ENCODE data around the gene GPA33.

GPA33 gene

GRCh38 chr1:167081594-167082156 lies 8.5 kb downstream of the GPA33 start:
- Histone ChIP-seq H3K36me3 (ENCODE audit: control insufficient read depth in 2 of 2, insufficient read depth in 1 of 2, low read length in 2 of 2) (no peaks in the 10 kb centered on the region), H3K9me3 (ENCODE audit: control insufficient read depth, insufficient read depth, low read depth, low read length) (no peaks in the 10 kb centered on the region), H3K4me3 (ENCODE audit: low read depth, low read length) (no peak overlapping the region), H3K27ac (ENCODE audit: extremely low read depth, low read depth, low read length) (no peak overlapping the region), H3K4me1 (ENCODE audit: control insufficient read depth, insufficient read depth, low read length) (no peaks in the 10 kb centered on the region)
- TF ChIP-seq ZNF76 (tag by site-specific recombination; IDR thresholded peaks at IDR 0.05; ENCODE audit: borderline replicate concordance, low read depth) (no peak), ZNF37A (tag by site-specific recombination; IDR thresholded peaks at IDR 0.05) (no peak)
- POLR2A ChIA-PET = no interaction called here
- CTCF ChIA-PET = interaction anchor here (0.6 to 1.4 kb wide), 2 partner anchors 13 to 22 kb away, joined by 3 to 5 read pairs; no protein-coding TSS in a partner anchor

GRCh38 chr1:167077868-167078210 lies 12.3 kb downstream of the GPA33 start:
- POLR2A ChIA-PET = no interaction called here
- CTCF ChIA-PET = interaction anchor here (0.7 kb wide), 1 partner anchor 15 kb away, joined by 6 read pairs; no protein-coding TSS in a partner anchor

GRCh38 chr1:167077128-167077867 lies 12.9 kb downstream of the GPA33 start:
- H3K36me3 ChIP-seq (ENCODE audit: control insufficient read depth in 2 of 2, insufficient read depth in 1 of 2, low read length in 2 of 2) = no peaks in the 10 kb centered on the region
- CTCF ChIA-PET = interaction anchor here (1.0 kb wide), 1 partner anchor 39 kb away, joined by 4 read pairs; no protein-coding TSS in a partner anchor
- POLR2A ChIA-PET = interaction anchor here (0.7 kb wide), 1 partner anchor 259 kb away, joined by 5 read pairs; no protein-coding TSS in a partner anchor
- TF ChIP-seq ZNF692 (tag by site-specific recombination; IDR thresholded peaks at IDR 0.05) (no peak), ZNF398 (tag by site-specific recombination; IDR thresholded peaks at IDR 0.05) (no peak), ZNF148 (tag by site-specific recombination; IDR thresholded peaks at IDR 0.05; ENCODE audit: borderline replicate concordance) (no peak), ZNF23 (tag by site-specific recombination; IDR thresholded peaks at IDR 0.05; ENCODE audit: borderline replicate concordance) (no peak), SETDB1 (IDR thresholded peaks at IDR 0.05; ENCODE audit: insufficient read length, low read length) (no peak), ZNF335 (tag by site-specific recombination; conservative IDR thresholded peaks at IDR 0.05) (no peak), BCL11A (tag by site-specific recombination; IDR thresholded peaks at IDR 0.05; ENCODE audit: low read depth) (no peak), WT1 (tag by site-specific recombination; IDR thresholded peaks at IDR 0.05) (no peak), PRDM10 (tag by site-specific recombination; IDR thresholded peaks at IDR 0.05) (no peak), CTCF (tag by site-specific recombination; IDR thresholded peaks at IDR 0.05) (no peak), ZNF501 (tag by site-specific recombination; IDR thresholded peaks at IDR 0.05) (no peak), ZNF184 (tag by site-specific recombination; IDR thresholded peaks at IDR 0.05) (no peak), ZSCAN16 (tag by site-specific recombination; IDR thresholded peaks at IDR 0.05) (no peak), ZNF133 (tag by site-specific recombination; IDR thresholded peaks at IDR 0.05) (no peak), ZNF707 (tag by site-specific recombination; IDR thresholded peaks at IDR 0.05) (no peak)

More at GRCh38 chr1:167077868-167078210, 12.3 kb downstream of the GPA33 start:
- H3K4me3 ChIP-seq (ENCODE audit: low read depth, low read length) = no peak overlapping the region
- H3K9me3 ChIP-seq (ENCODE audit: control insufficient read depth, insufficient read depth, low read depth, low read length) = no peaks in the 10 kb centered on the region
- TF ChIP-seq ZNF510 (tag by site-specific recombination; IDR thresholded peaks at IDR 0.05; ENCODE audit: insufficient replicate concordance) (no peak), GLIS2 (tag by site-specific recombination; IDR thresholded peaks at IDR 0.05) (no peak), IKZF3 (tag by site-specific recombination; IDR thresholded peaks at IDR 0.05) (no peak), ZNF501 (tag by site-specific recombination; IDR thresholded peaks at IDR 0.05) (no peak)
- H3K27ac ChIP-seq (ENCODE audit: extremely low read depth, low read depth, low read length) = no peak overlapping the region
- no peaks in the 10 kb centered on the region for H3K36me3 ChIP-seq (ENCODE audit: control insufficient read depth in 2 of 2, insufficient read depth in 1 of 2, low read length in 2 of 2)
- H3K4me1 ChIP-seq (ENCODE audit: control insufficient read depth, insufficient read depth, low read length) = no peaks in the 10 kb centered on the region

More at GRCh38 chr1:167077128-167077867, 12.9 kb downstream of the GPA33 start:
- Histone ChIP-seq H3K9me3 (ENCODE audit: control insufficient read depth, insufficient read depth, low read depth, low read length) (no peaks in the 10 kb centered on the region), H3K27ac (ENCODE audit: extremely low read depth, low read depth, low read length) (no peak overlapping the region), H3K4me3 (ENCODE audit: low read depth, low read length) (no peak overlapping the region), H3K4me1 (ENCODE audit: control insufficient read depth, insufficient read depth, low read length) (no peaks in the 10 kb centered on the region)
